ENCODE data around the gene FLYWCH2.
A peak's percentile ranks its signal among the peaks of the same experiment; 100 is the strongest.

The FLYWCH2 gene

DNA sequence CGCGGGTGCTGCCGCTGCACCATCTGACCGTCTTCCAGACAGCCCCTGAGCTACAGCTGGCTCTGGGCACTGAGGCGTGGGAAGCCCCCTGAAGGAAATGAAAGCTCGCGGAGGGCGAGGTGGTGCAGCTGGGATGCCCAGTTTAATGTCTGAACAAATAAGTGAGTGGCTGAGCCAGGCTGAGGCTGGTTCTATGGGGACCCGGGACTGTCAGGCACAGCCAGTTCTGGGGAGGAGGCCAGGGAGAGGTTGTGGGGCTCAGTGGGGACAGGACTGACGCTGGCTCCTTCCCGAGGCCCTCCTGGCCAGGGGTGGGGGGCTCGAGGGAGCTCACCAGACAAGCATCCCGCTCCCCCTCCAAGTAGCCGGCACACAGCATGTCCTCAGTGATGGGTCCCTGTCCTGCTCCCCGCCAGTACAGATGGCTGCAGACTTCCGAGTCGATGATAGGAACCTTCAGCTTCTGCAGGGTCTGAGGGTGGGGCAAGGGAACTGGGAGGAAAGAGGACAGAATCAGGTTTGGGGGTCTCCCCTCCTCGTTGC lies 29.4 kb upstream of the FLYWCH2 start:
- DNase-seq (ENCODE audit: low spot score) = no peak

DNA sequence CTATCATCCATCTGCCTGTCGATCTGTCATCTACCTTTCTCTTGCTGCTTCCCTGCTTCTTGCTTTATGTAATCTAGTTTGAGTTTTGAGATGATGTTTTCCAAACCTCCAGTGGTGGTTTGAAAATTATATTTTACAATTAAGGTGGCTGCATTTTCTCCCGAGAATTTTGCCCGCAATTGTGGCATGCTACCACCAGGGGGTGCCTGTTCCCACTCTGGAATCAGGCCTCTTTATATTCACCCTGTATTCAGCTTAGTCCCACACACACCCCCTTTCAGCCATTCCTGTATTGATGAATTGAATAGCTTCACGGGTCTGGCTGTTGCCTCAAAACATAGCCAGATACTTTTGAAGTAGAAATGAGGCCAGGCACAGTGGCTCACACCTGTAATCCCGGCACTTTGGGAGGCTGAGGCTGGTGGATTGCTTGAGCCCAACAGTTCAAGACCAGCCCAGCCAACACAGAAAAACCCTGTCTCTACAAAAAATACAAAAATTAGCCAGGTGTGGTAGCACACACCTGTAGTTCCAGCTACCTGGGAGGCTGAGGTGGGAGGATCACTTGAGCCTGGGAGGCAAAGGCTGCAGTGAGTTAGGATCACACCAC lies 28.2 kb upstream of the FLYWCH2 start:
- no peak for DNase-seq (ENCODE audit: low spot score)

DNA sequence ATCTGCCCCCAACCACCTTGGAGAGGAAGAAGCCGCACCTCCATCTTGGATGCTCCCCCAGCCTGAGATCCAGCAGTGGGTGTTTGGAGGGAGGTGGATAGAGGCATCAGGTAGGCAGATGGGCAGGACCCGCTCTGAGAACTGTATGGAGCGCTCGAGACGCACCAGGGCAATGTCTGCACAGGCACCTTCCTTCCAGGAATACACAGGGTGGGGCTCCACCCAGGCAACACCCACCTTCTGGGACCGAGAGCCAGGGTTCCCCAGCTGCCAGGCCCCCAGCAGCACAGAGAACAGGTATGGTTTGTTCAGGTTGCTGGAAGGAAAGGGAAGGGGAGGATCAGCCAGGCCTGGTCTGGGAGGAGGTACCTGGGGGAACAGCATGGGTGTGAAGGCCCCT lies 27.5 kb upstream of the FLYWCH2 start:
- DNase-seq (ENCODE audit: low spot score) = no peak

DNA sequence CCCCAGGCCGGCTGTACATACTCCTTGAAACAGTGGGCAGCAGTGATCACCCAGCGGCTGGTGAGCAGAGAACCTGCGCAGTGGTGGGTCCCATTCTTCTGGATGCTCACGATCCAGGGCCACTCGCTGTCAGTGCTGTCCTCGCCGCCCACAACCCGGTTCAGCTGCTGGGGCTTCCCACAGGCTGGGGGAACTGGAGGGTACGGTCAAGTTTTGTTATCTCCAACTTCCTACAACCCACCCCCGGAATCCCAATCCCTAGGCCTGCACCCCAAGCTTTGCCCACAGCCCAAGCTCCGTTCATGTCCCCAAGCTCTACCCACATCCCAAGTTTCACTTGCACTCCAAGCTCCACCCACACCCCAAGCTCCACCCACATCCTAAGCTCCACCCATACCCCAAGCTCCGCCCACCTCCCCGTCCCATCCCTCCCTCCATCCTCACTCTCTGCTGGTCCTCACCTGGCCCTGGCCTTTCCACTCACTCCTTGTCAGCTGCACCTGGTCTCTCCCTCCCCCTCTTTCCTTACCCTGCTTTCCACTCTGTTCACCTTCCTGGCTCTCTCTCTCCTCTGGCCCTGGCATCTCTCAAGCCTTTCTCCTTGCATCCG lies 26.8 kb upstream of the FLYWCH2 start:
- DNase-seq (ENCODE audit: low spot score) = no peak

DNA sequence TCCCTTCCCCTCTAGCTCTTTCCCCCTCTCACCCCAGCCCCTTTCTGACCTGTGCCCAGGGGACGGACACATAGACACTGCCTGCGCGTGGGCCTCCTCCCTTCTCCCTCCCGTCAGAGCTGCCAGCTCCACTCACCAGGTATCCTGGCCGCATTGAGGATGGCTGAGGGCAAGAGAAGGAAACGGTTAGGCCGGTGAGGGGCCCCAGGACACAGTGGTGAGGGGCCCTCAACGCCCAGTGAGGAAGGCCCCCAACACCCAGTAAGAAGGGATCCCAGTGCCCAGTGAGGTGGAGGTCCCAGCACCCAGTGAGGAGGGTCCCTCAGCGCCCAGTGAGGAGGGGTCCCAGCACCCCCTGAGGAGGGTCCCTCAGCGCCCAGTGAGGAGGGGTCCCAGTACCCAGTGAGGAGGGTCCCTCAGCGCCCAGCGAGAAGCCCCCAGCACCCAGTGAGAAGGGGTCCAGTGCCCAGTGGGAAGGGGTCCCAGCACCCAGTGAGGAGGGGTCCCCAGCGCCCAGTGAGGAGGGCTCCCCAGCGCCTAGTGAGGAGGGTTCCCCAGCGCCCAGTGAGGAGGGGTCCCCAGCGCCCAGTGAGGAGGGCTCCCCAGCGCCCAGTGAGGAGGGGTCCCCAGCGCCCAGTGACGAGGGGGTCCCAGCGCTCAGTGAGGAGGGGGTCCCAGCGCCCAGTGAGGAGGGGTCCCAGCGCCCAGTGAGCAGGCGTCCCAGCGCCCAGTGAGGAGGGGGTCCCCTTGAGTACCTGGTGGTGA lies 26.1 kb upstream of the FLYWCH2 start:
- no peak for DNase-seq (ENCODE audit: low spot score)

DNA sequence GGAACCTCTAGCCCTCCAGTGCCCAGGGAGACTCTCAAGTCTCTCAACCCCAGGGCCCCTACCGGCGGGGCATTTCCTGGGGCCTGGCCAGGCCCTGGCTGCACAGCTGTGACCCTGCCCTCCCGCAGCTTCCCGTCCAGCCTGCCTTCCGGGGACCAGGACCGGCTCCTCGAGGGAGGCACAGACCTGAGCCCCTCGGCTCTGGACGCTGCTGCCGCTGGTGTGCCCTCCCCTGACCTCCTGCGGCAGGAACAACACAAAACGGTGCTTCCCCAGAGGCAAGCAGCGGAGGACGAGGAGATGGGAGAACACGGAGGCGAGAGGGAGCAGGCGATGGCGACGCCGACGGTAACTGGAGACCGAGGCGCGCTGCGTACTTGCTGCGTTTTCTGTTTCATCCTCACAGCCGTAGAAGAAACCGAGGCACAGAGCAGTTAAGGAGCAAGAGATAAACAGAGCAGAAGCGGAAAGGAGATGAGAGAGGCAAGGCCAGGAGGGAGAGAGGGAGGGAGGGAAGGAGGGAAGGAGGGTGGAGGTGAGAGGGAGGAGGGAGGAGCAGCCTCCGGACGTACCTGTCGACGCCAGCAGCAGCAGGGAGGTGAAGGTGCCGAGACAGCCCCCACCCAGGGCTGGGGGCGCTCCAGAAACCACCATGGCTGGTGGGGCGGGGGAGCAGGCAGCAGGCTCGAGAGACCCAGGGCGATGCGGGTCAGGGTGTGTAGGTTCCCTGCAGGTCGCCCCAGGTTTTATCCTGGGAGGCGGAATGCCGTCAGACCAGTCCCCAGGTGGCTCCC lies 25.4 kb upstream of the FLYWCH2 start, which contains the start of gene PRSS22:
PRSS22 (minus strand) TSS at position 720 of the 794 bp plus-strand sequence; CDS start at position 654, 66 bp downstream.
- no peak for DNase-seq (ENCODE audit: low spot score)

DNA sequence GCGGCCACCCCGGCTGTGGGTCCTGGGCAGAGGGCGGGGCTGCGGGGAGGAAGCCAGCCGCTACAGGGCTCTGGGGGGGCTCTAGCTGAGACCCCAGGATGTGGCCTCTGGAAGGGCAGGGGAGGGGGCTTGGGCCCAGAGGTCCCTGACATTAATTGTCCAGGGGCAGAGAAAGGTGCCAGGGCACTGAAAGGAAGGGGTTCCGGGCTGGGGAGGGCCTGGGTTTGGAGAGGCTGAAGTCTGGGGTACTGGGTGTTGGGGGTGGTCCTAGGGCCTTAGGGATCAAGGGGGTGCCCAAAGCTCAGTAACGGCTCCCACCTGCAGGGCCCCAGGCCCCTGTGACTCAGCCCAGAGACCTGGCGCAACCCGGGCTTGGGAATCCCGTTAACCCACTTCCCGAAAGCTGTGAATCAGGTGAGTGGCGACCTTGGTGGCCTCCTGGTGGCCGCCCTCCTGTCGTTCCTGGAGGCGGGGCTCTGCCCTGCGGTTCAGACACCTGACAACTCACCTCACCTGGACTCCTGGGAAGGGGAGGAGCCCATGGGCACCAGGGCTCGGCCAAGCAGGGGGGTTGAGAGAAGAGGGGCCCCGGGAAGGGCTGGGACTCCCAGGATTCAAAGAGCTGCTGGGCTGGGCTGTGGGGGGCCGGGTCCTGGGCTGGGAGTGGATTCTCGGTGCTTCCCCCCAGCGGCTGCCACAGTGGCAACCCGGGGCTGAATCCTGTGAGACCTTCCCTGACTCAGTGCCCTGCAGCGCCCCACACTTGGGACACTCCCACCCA lies 24.6 kb upstream of the FLYWCH2 start:
- no peak for DNase-seq (ENCODE audit: low spot score)

DNA sequence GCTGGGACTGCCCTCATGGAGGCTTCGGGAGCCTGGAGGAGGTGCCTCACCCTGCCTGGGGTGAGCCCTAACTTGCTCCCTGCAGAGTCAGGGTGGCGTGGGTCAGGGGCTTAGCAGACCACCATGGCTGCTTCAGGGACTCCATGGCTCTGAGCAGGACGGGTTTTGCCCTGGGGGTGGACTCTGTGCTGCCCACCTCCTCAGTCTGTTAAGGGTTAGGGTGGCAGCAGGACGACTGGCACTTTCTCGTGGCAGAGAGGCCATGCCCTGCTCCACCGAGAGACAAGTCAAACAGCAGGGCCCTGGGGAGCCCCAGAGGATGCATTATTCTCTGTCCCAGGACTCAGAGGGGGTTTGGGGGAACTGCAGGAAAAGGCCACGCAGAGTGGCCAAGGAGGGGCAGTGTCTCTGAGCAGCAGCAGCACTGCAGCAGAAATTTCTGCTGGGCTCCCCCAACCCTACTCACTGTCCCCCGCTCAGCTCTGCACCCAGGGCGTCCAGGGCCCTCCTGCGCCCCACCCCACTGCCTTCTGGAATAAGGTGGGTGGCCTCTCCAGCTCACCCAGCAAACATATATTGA lies 23.2 kb upstream of the FLYWCH2 start:
- DNase-seq (ENCODE audit: low spot score) = no peak

DNA sequence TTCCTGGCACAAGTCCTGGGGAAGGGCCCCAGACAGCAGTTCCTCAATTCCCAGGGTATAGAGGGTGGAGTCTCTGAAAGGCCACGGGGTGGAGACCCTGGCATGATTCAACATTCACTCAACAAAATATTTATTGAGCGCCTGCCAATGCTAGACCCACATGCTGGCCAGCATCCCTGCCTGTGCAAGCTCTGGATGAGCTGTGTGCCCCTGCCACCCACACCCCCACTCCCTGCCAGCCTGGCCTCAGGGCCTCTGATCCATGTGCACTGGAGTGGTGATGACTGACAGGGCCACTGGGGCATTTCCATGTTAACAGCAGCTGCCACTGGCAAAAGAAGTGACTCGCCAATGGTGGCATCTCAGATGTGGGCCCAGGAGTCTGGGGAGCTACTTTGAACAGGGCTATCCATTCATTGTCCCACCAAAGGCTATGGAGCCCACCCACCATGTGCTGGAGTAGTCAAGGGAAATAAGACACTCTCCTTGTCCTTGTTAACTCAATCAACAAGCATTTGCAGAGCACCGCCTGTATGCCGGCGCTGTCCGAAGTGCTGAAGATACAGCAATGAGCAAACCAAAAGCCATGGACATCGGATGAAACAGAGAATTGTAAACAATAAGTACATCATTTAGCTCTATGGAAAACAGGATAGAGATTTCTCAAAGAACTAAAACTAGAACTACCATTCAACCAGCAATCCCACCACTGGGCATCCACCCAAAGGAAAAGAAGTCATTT lies 22.0 kb upstream of the FLYWCH2 start:
- DNase-seq (ENCODE audit: low spot score) = no peak

DNA sequence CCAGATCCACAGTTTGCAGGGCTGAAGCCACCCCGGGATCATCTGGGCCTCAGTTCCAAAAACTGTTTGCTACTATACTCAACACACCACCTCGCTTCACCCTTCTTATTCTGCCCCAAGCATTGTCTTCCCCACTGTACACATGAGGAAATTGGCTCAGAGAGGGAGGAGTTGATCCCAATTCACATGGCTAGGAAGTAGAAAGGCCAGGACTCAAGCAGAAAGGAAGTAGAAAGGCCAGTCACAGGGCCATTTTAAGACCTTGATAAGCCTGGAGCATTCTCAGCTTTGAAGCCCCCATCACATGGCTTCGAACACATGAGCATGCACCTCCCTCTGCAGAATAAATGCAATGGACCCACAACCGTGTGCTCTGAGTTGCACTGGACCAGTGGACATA lies 17.4 kb upstream of the FLYWCH2 start:
- no peak for DNase-seq (ENCODE audit: low spot score)

DNA sequence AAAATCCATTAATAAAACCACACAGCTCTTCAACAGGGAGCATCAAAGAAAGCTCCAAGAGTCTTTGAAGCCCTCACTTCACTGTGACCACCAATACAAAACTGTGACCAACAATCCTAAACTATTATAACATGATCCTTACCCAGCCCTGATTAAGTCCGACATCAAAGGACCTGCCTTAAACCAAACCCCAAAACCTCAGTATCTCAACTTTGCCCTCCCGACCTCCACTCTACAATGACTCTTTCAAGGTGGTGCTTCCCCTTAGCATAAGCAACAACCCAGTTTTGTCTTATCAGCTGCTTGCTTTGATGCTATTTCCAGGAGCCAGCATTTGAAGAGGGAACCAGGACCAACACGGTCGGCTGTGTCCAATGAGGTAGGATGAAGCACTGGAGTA lies 16.6 kb upstream of the FLYWCH2 start:
- no peak for DNase-seq (ENCODE audit: low spot score)

DNA sequence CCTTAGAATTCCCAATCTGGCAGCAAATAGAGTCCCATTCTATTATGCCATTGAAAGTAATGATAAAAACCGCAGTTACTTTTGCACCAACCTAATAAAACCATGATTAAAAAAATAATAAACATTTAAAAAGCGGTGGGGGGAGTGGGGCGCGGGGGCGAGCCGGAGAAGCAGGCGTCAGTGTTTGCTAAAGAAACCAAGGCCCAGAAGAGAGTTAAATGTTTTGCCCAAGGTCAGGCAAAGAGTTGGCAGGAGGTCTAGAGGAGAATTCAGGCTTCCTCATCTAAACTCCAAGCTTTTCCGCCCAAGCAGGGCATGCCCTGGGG lies 15.4 kb upstream of the FLYWCH2 start:
- DNase-seq (ENCODE audit: low spot score) = no peak

DNA sequence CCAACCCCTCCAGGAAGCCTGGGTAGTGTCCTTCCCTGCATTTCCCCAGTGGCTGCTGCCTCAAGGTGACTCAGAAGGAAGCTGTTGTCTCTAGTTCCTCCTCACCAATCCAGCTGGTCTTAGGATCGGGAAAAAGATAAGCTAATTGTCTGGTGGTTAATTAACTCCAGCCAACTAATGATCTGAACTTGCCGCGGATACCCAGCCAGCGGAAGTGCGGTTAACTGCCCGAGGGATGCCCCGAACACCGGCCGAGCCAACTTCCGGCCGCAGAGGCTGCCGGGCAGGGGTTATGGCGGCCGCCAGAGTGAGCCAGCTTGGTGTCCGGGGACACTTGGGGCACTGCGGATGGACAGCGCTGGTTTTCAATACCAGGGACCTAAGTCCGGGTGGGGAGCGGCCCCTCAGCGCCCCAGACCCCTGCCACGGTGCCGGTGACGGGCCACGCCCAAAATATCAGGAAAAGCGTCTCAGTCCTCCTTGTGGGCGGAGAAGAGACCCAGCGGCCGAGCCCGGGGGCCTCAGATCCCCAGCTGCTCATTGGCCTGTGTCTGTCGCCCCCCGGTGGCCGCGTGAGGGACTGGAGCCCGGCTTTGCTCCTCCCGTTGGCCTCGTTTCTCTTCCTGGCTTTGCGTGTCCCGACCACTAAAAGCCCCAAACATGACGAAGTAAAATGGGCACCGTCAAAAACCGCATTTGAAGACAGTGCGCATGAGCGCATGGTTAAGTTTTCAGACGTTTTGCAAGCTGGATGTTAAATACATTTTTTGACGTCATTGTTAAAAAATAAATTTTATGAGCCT lies 14.8 kb upstream of the FLYWCH2 start:
- peak; percentile 88 for DNase-seq (ENCODE audit: low spot score)

DNA sequence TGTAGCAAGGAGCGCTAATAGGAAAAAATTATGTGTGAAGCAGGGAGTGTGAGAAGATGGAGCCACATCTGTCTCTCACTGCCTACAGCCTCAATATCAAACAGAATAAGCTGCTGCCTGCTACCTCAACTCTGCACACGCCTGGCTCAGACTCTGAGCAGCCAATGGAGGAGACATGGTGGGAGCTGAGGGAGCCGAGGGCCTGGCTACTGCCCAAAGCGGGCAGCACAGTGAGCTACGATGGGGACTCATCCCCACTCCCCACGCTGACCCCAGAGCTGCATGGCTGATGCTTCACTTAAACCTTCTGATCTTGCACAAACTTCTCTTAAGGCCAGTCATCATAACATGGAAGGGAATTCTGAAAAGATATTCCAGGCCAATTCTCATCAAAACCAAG lies 11.1 kb upstream of the FLYWCH2 start:
- no peak for DNase-seq (ENCODE audit: low spot score)

DNA sequence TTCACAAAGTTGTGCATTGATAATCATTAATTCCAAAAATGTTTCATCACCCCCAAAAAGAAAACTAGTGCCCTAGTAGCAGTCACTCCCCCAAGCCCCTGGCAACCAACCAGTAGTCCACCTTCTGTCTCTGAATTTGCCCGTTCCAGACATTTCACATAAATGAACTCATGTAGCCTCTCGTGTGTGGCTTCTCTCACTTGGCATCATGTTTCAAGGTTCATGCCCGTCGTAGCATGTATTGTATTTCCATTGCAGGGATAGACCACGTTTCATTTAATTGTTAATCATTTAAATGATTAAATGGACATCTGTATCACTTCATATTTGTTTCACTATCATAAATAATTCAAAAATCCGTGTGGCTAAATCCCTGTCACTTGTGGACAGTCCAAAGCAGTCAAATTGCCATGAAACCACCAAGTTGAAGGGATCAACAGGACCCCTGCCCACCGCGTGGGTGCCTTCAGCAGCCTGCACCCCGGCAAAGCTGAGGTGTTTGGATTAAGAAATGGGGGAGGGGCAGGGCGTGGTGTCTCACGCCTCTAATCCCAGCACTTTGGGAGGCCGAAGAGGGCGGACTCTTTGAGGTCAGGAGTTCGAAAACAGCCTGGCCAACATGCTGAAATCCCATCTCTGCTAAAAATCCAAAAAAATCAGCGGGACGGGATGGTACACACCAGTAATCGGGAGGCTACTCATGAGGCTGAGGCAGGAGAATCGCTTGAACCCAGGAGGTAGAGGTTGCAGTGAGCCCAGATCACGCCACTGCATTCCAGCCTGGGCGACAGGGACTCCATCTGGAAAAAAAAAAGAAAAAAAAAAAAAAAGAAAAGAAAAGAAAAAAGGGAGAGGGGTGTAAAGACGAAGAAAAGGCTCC lies 8.7 kb upstream of the FLYWCH2 start:
- no peak for DNase-seq (ENCODE audit: low spot score)

DNA sequence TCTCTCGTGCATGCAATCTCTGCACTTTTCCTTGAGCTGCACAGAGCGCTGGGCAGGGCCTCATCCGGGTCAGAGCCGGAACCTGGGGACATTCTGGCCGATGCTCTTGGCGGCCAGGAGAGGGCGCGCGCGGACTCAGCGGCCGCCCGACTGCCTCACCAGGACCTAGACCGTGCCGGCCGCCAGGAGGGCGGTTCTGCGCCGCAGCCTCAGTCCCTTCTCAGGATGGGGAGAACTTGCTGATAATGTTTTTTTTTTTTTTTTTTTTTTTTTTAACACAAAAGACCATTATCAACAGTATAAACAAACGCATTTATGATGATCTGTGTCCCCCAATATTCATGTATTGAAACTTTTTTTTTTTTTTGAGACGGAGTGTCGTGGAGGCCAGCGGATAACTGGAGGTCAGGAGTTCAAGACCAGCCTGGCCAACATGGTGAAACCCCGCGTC lies 8.1 kb upstream of the FLYWCH2 start:
- DNase-seq (ENCODE audit: low spot score) = peak; percentile 74

DNA sequence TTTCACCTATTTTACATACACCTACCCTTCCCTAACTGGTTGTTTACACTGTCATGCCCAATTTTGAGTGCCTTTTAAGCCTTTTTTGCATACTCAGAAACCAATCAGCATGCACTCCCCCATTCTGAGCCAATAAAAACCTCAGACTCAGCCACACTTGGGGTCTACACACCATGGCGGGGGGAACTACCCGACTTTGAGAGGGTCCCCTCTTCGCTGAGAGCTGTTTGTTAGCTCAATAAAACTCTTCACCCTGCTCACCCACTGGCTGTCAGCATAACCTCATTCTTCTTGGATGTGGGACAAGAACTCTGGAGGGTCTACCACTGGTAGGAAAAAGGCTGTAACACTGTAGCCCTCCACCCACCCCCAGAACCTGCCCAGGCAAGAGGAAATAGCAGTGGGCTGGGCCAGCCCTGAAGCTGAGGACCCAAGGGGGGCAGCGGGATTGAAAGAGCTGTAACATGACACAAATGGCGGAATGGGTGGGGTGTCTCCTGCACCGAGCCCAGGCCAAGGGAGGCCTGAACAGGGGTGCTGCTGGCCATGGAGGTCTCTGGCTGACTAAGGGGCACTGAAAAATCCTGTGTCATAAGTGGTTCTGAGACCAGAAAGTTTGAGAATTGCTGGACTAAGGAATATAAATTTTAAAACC lies 3.0 kb upstream of the FLYWCH2 start:
- DNase-seq (ENCODE audit: low spot score) = no peak
